PC-9 (cell line): ENCODE measurements around the gene SH3D21.

Source experiments
- CTCF ChIP-seq: fragments of 200-600 bp; sonication (generic); conservative IDR thresholded peaks from 2 replicates; pipeline ENCODE4 v1.6.1; 2017; ENCODE audit warnings: mixed run types, antibody characterized with exemption, mild to moderate bottlenecking, moderate library complexity
- EZH2 ChIP-seq: fragments of 200-600 bp; sonication (generic); IDR thresholded peaks from 2 replicates; pipeline ENCODE4 v1.8.0; 2017; ENCODE audit warnings: antibody characterized with exemption, low read depth

- TF ChIP-seq EZH2: no peak
- peak; percentile 85 for TF ChIP-seq CTCF
Measured at GRCh38 chr1:36285443-36286101, 20.6 kb upstream of the SH3D21 start.
